Activated T-helper 17 cell treated with anti-CD3 and anti-CD28 coated beads, Interleukin-2, amount 50 U/mL, for 72 hours (primary cell): Measurements from ENCODE around the gene ASB2. TPM values are rescaled to one million over a fixed set of nuclear protein-coding genes. Genes with fewer than 3 reads are reported as not detected.
A peak's percentile ranks its signal among the peaks of the same experiment; 100 is the strongest.

Source experiments
- ATAC-seq: fragments of 150-1000 bp; cut with Tn5 transposase; replicated peaks from 2 replicates; pipeline ENCODE4 v1.10.0; 2021; ENCODE audit warnings: mild to moderate bottlenecking, moderate library complexity
- H3K27ac Mint-ChIP-seq: one replicate; pipeline ENCODE4 v1.8.0; 2022; ENCODE audit warnings: mixed read lengths
- H3K27me3 Mint-ChIP-seq: one replicate; pipeline ENCODE4 v1.8.0; 2022; ENCODE audit warnings: mixed read lengths
- H3K36me3 Mint-ChIP-seq: one replicate; pipeline ENCODE4 v1.8.0; 2022; ENCODE audit warnings: low read depth, mild to moderate bottlenecking, mixed read lengths
- H3K4me1 Mint-ChIP-seq: one replicate; pipeline ENCODE4 v1.8.0; 2022; ENCODE audit warnings: mixed read lengths
- H3K4me3 Mint-ChIP-seq: one replicate; pipeline ENCODE4 v1.8.0; 2022; ENCODE audit warnings: mild to moderate bottlenecking, mixed read lengths
- H3K9me3 Mint-ChIP-seq: one replicate; pipeline ENCODE4 v1.8.0; 2022; ENCODE audit warnings: mixed read lengths
- total RNA-seq, 2 donors: library from RNA; stranded (reverse); gene quantifications; one replicate each; pipeline ENCODE4 v1.2.3, GENCODE V29; 2022

Gene ASB2
- total RNA-seq, 2 donors from 2014 or later: 48.5 to 68.7 TPM

- peaks cover 17% of the 10 kb centered on the region for H3K9me3 Mint-ChIP-seq
- H3K27ac Mint-ChIP-seq: no peak overlapping the region
- H3K4me1 Mint-ChIP-seq: peaks cover 5% of the 10 kb centered on the region
- H3K36me3 Mint-ChIP-seq: no peaks in the 10 kb centered on the region
- ATAC-seq: no peak
- peaks cover 7% of the 10 kb centered on the region for H3K27me3 Mint-ChIP-seq
- no peak overlapping the region for H3K4me3 Mint-ChIP-seq
Observed at GRCh38 chr14:93916498-93916897, 59.9 kb downstream of the ASB2 start.

- no peaks in the 10 kb centered on the region for H3K36me3 Mint-ChIP-seq
- ATAC-seq: no peak
- peaks cover 7% of the 10 kb centered on the region for H3K27me3 Mint-ChIP-seq
- H3K4me1 Mint-ChIP-seq: peaks cover 5% of the 10 kb centered on the region
- H3K9me3 Mint-ChIP-seq: peaks cover 17% of the 10 kb centered on the region
- H3K27ac Mint-ChIP-seq: no peak overlapping the region
- H3K4me3 Mint-ChIP-seq: no peak overlapping the region
Observed at GRCh38 chr14:93915800-93916199, 60.6 kb downstream of the ASB2 start.

- Mint-ChIP-seq H3K9me3 (peaks cover 17% of the 10 kb centered on the region), H3K4me1 (peaks cover 5% of the 10 kb centered on the region), H3K36me3 (no peaks in the 10 kb centered on the region), H3K27ac (no peak overlapping the region), H3K27me3 (peaks cover 7% of the 10 kb centered on the region), H3K4me3 (no peak overlapping the region)
- ATAC-seq: no peak
Observed at GRCh38 chr14:93915070-93915705, 61.2 kb downstream of the ASB2 start.

- peak; percentile 97 for ATAC-seq
- Mint-ChIP-seq H3K9me3 (peaks cover 17% of the 10 kb centered on the region), H3K27me3 (peaks cover 7% of the 10 kb centered on the region), H3K36me3 (no peaks in the 10 kb centered on the region), H3K4me3 (no peak overlapping the region), H3K4me1 (peaks cover 5% of the 10 kb centered on the region), H3K27ac (no peak overlapping the region)
Observed at GRCh38 chr14:93914278-93914677, 62.1 kb downstream of the ASB2 start.

- peak overlapping the region; percentile 82 for H3K27ac Mint-ChIP-seq
- H3K36me3 Mint-ChIP-seq: no peaks in the 10 kb centered on the region
- peaks cover 5% of the 10 kb centered on the region for H3K4me1 Mint-ChIP-seq
- no peak overlapping the region for H3K4me3 Mint-ChIP-seq
- H3K9me3 Mint-ChIP-seq: peaks cover 17% of the 10 kb centered on the region
- H3K27me3 Mint-ChIP-seq: peaks cover 13% of the 10 kb centered on the region
- no peak for ATAC-seq
Observed at GRCh38 chr14:93912782-93913181, 63.6 kb downstream of the ASB2 start.

- peaks cover 14% of the 10 kb centered on the region for H3K27me3 Mint-ChIP-seq
- no peak overlapping the region for H3K27ac Mint-ChIP-seq
- peaks cover 5% of the 10 kb centered on the region for H3K4me1 Mint-ChIP-seq
- no peak for ATAC-seq
- no peaks in the 10 kb centered on the region for H3K36me3 Mint-ChIP-seq
- H3K4me3 Mint-ChIP-seq: no peak overlapping the region
- H3K9me3 Mint-ChIP-seq: peaks cover 17% of the 10 kb centered on the region
Observed at GRCh38 chr14:93911975-93912615, 64.3 kb downstream of the ASB2 start.

GRCh38 chr14:93909429-93910128 is 66.8 kb downstream of the ASB2 start:
- peaks cover 10% of the 10 kb centered on the region for H3K27me3 Mint-ChIP-seq
- H3K4me1 Mint-ChIP-seq: peaks cover 5% of the 10 kb centered on the region
- H3K27ac Mint-ChIP-seq: no peak overlapping the region
- H3K9me3 Mint-ChIP-seq: peaks cover 9% of the 10 kb centered on the region
- no peak overlapping the region for H3K4me3 Mint-ChIP-seq
- no peak for ATAC-seq
- no peaks in the 10 kb centered on the region for H3K36me3 Mint-ChIP-seq

GRCh38 chr14:93906341-93907329 is 69.7 kb downstream of the ASB2 start:
- no peaks in the 10 kb centered on the region for H3K4me1 Mint-ChIP-seq
- H3K36me3 Mint-ChIP-seq: no peaks in the 10 kb centered on the region
- H3K4me3 Mint-ChIP-seq: no peak overlapping the region
- H3K9me3 Mint-ChIP-seq: no peaks in the 10 kb centered on the region
- peak; percentile 75 for ATAC-seq
- H3K27me3 Mint-ChIP-seq: peaks cover 19% of the 10 kb centered on the region
- H3K27ac Mint-ChIP-seq: no peak overlapping the region

GRCh38 chr14:93905623-93906022 is 70.7 kb downstream of the ASB2 start:
- Mint-ChIP-seq H3K4me3 (no peak overlapping the region), H3K27me3 (peaks cover 22% of the 10 kb centered on the region), H3K36me3 (no peaks in the 10 kb centered on the region), H3K9me3 (no peaks in the 10 kb centered on the region), H3K4me1 (no peaks in the 10 kb centered on the region), H3K27ac (no peak overlapping the region)
- no peak for ATAC-seq

GRCh38 chr14:93903342-93904184 is 72.8 kb downstream of the ASB2 start:
- H3K27ac Mint-ChIP-seq: no peak overlapping the region
- ATAC-seq: no peak
- H3K27me3 Mint-ChIP-seq: peaks cover 22% of the 10 kb centered on the region
- no peaks in the 10 kb centered on the region for H3K36me3 Mint-ChIP-seq
- H3K4me3 Mint-ChIP-seq: no peak overlapping the region
- no peaks in the 10 kb centered on the region for H3K9me3 Mint-ChIP-seq
- no peaks in the 10 kb centered on the region for H3K4me1 Mint-ChIP-seq

- Mint-ChIP-seq H3K4me3 (no peak overlapping the region), H3K9me3 (no peaks in the 10 kb centered on the region), H3K27me3 (peaks cover 16% of the 10 kb centered on the region), H3K36me3 (no peaks in the 10 kb centered on the region), H3K4me1 (no peaks in the 10 kb centered on the region), H3K27ac (no peak overlapping the region)
- no peak for ATAC-seq
Observed at GRCh38 chr14:93902619-93903307, 73.6 kb downstream of the ASB2 start.

- Mint-ChIP-seq H3K4me3 (no peak overlapping the region), H3K9me3 (no peaks in the 10 kb centered on the region), H3K36me3 (no peaks in the 10 kb centered on the region), H3K27me3 (peaks cover 15% of the 10 kb centered on the region), H3K4me1 (no peaks in the 10 kb centered on the region), H3K27ac (no peak overlapping the region)
- no peak for ATAC-seq
Observed at GRCh38 chr14:93901813-93902212, 74.6 kb downstream of the ASB2 start.

GRCh38 chr14:93898731-93899130 is 77.6 kb downstream of the ASB2 start:
- no peaks in the 10 kb centered on the region for H3K36me3 Mint-ChIP-seq
- H3K27me3 Mint-ChIP-seq: peaks cover 9% of the 10 kb centered on the region
- no peak overlapping the region for H3K4me3 Mint-ChIP-seq
- ATAC-seq: no peak
- H3K4me1 Mint-ChIP-seq: no peaks in the 10 kb centered on the region
- H3K27ac Mint-ChIP-seq: no peak overlapping the region
- H3K9me3 Mint-ChIP-seq: no peaks in the 10 kb centered on the region
